ENCODE data around the gene PGAM2.

The PGAM2 gene

GRCh38 chr7:44095781-44096180 lies 30.4 kb upstream of the PGAM2 start:
- no peak overlapping the region for H3K27ac ChIP-seq (ENCODE audit: low read depth, low read length)
- no peaks in the 10 kb centered on the region for H3K27me3 ChIP-seq (ENCODE audit: control insufficient read depth in 1 of 2, insufficient read depth in 2 of 2, low read length in 2 of 2)
- no peak overlapping the region for H3K4me3 ChIP-seq (ENCODE audit: low read depth in 1 of 2, low read length in 2 of 2)
- peaks cover 3 to 6% of the 10 kb centered on the region in 2 donors for H3K4me1 ChIP-seq (ENCODE audit: control insufficient read depth in 1 of 2, insufficient read depth in 2 of 2, low read length in 2 of 2)
- no peak overlapping the region for H3K9ac ChIP-seq (ENCODE audit: low read depth in 1 of 2, low read length in 2 of 2)
- no peaks in the 10 kb centered on the region for H3K36me3 ChIP-seq (ENCODE audit: control insufficient read depth in 1 of 2, insufficient read depth in 2 of 2, low read length in 2 of 2)
- no peaks in the 10 kb centered on the region for H3K9me3 ChIP-seq (ENCODE audit: control insufficient read depth in 1 of 2, low read length in 2 of 2)

- Histone ChIP-seq H3K9ac (ENCODE audit: low read depth in 1 of 2, low read length in 2 of 2) (no peak overlapping the region), H3K27ac (ENCODE audit: low read depth, low read length) (no peak overlapping the region), H3K27me3 (ENCODE audit: control insufficient read depth in 1 of 2, insufficient read depth in 2 of 2, low read length in 2 of 2) (no peaks in the 10 kb centered on the region), H3K4me3 (ENCODE audit: low read depth in 1 of 2, low read length in 2 of 2) (no peak overlapping the region), H3K36me3 (ENCODE audit: control insufficient read depth in 1 of 2, insufficient read depth in 2 of 2, low read length in 2 of 2) (no peaks in the 10 kb centered on the region), H3K9me3 (ENCODE audit: control insufficient read depth in 1 of 2, low read length in 2 of 2) (no peaks in the 10 kb centered on the region), H3K4me1 (ENCODE audit: control insufficient read depth in 1 of 2, insufficient read depth in 2 of 2, low read length in 2 of 2) (peaks cover 3 to 6% of the 10 kb centered on the region in 2 donors)
These were observed 29.7 kb upstream of the PGAM2 start for GRCh38 chr7:44094883-44095592.

DNA sequence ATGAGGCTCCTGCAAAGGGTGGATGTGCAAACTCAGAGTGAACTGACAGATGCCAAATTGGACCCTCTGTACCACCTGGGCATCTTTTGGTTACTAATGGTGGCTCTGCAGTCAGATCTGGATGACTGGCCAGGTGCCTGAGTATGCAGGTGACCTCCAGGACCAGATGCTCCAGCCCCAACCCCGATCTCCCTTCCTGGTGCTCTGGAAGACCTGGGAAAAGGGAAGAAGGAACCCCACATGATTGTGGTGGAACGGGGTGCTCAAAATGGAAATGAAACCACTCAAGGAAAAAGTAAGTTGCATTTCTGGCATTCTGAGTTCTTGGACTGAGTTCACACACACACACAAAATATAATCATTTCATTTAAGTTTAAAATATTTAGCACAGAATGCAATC lies 29.0 kb upstream of the PGAM2 start:
- H3K36me3 ChIP-seq (ENCODE audit: control insufficient read depth in 1 of 2, insufficient read depth in 2 of 2, low read length in 2 of 2) = no peaks in the 10 kb centered on the region
- H3K4me1 ChIP-seq (ENCODE audit: control insufficient read depth in 1 of 2, insufficient read depth in 2 of 2, low read length in 2 of 2) = peaks cover 3 to 6% of the 10 kb centered on the region in 2 donors
- H3K27ac ChIP-seq (ENCODE audit: low read depth, low read length) = no peak overlapping the region
- H3K27me3 ChIP-seq (ENCODE audit: control insufficient read depth in 1 of 2, insufficient read depth in 2 of 2, low read length in 2 of 2) = no peaks in the 10 kb centered on the region
- H3K4me3 ChIP-seq (ENCODE audit: low read depth in 1 of 2, low read length in 2 of 2) = no peak overlapping the region
- no peaks in the 10 kb centered on the region for H3K9me3 ChIP-seq (ENCODE audit: control insufficient read depth in 1 of 2, low read length in 2 of 2)
- H3K9ac ChIP-seq (ENCODE audit: low read depth in 1 of 2, low read length in 2 of 2) = no peak overlapping the region

GRCh38 chr7:44093102-44093641 lies 27.8 kb upstream of the PGAM2 start:
- H3K27me3 ChIP-seq (ENCODE audit: control insufficient read depth in 1 of 2, insufficient read depth in 2 of 2, low read length in 2 of 2) = no peaks in the 10 kb centered on the region
- H3K4me1 ChIP-seq (ENCODE audit: control insufficient read depth in 1 of 2, insufficient read depth in 2 of 2, low read length in 2 of 2) = peaks cover 3 to 6% of the 10 kb centered on the region in 2 donors

DNA sequence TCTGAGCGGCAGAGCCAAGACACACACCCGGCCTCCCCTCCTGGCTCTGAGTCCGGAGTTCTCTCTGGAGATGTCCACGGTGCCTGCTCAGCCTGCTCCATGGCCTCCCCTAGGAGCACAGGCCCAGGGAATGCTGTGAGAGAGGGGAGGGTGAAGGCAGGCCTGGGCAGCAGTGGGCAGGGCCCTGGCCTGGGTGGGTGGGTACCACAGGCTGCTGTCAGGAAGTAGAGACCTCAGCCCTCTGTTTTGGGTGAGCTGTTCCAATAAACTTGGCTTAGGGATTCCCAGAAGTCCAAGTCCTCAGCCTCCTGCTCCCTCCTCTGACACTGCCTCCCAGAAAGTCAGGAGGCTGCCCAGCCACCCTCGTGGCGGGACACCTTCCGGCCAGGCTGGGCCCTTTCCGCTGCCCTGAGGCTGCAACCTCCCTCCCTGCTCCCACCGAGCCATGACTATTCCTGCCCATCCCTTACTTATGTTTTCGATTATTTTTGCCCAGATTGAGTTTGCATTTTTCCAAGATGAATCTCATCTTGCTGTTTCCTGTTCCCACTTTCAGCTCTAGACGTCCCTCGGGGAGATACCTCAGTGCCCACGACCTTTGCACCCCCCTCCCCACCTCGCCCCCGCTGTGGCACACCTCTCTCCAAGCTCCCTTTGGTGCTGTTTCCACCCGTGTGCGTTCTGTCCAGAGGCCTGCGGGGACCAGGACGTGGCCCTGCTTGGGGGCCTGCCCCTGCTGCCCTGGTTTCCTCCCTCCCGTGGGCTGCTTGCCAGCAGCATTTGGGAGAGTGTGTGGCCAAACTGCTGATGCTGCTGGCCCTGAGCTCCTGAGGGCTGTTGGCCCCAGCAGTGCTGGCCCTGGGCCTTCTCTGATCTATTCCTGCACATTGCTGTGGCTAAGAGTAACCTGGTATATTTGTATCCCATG lies 22.8 kb upstream of the PGAM2 start:
- peaks cover 4 to 5% of the 10 kb centered on the region in 2 donors for H3K4me1 ChIP-seq (ENCODE audit: control insufficient read depth in 1 of 2, insufficient read depth in 2 of 2, low read length in 2 of 2)
- H3K36me3 ChIP-seq (ENCODE audit: control insufficient read depth in 1 of 2, insufficient read depth in 2 of 2, low read length in 2 of 2) = no peaks in the 10 kb centered on the region
- H3K9me3 ChIP-seq (ENCODE audit: control insufficient read depth in 1 of 2, low read length in 2 of 2) = no peaks in the 10 kb centered on the region
- H3K27ac ChIP-seq (ENCODE audit: low read depth, low read length) = peak overlapping the region; percentile 72
- no peak overlapping the region for H3K9ac ChIP-seq (ENCODE audit: low read depth in 1 of 2, low read length in 2 of 2)
- no peaks in the 10 kb centered on the region for H3K27me3 ChIP-seq (ENCODE audit: control insufficient read depth in 1 of 2, insufficient read depth in 2 of 2, low read length in 2 of 2)
- H3K4me3 ChIP-seq (ENCODE audit: low read depth in 1 of 2, low read length in 2 of 2) = no peak overlapping the region

More at GRCh38 chr7:44093102-44093641, 27.8 kb upstream of the PGAM2 start:
- Histone ChIP-seq H3K36me3 (ENCODE audit: control insufficient read depth in 1 of 2, insufficient read depth in 2 of 2, low read length in 2 of 2) (no peaks in the 10 kb centered on the region), H3K4me3 (ENCODE audit: low read depth in 1 of 2, low read length in 2 of 2) (no peak overlapping the region), H3K9me3 (ENCODE audit: control insufficient read depth in 1 of 2, low read length in 2 of 2) (no peaks in the 10 kb centered on the region), H3K9ac (ENCODE audit: low read depth in 1 of 2, low read length in 2 of 2) (no peak overlapping the region), H3K27ac (ENCODE audit: low read depth, low read length) (no peak overlapping the region)

DNA sequence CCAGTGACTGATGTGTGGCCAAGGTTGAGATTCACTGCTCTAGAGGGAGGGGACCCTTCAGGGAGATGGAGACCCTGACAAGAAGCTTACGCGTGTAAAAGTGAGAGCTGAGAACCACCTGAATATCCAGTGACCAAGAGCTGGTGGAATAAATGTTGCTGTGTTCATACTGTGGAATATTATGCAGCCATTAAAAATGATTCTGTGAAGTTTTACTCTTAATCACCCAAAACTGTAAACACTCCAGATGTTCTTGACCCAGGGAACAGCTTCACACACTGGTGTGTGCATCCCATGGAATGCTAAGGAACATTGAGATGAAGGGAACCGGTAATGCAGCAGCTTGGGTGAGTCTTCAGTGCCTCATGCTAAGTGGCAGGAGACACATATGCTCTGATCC lies 21.3 kb upstream of the PGAM2 start:
- peaks cover 4 to 5% of the 10 kb centered on the region in 2 donors for H3K4me1 ChIP-seq (ENCODE audit: control insufficient read depth in 1 of 2, insufficient read depth in 2 of 2, low read length in 2 of 2)
- H3K36me3 ChIP-seq (ENCODE audit: control insufficient read depth in 1 of 2, insufficient read depth in 2 of 2, low read length in 2 of 2) = no peaks in the 10 kb centered on the region
- no peaks in the 10 kb centered on the region for H3K9me3 ChIP-seq (ENCODE audit: control insufficient read depth in 1 of 2, low read length in 2 of 2)
- no peaks in the 10 kb centered on the region for H3K27me3 ChIP-seq (ENCODE audit: control insufficient read depth in 1 of 2, insufficient read depth in 2 of 2, low read length in 2 of 2)
- no peak overlapping the region for H3K27ac ChIP-seq (ENCODE audit: low read depth, low read length)
- H3K9ac ChIP-seq (ENCODE audit: low read depth in 1 of 2, low read length in 2 of 2) = no peak overlapping the region
- H3K4me3 ChIP-seq (ENCODE audit: low read depth in 1 of 2, low read length in 2 of 2) = no peak overlapping the region

DNA sequence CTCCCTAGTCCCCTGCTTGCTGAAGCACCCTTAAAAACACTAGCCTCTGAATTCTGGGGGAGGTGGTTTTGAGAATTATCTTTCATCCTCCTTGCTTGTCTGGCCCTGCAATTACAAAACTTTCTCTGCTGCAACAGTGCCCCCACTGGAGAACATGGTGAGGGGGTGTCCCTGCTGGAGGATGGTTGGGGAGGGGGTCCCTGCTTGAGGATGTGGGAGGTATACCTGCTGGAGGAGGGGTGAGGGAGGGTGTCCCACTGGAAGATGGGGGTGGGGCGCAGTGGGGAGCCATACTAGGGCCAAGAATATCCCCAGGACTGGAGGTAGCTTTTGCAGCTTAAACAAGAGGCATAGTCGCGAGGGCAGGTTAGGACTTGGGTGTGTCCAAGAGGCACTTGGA lies 20.2 kb upstream of the PGAM2 start:
- Histone ChIP-seq H3K27ac (ENCODE audit: low read depth, low read length) (no peak overlapping the region), H3K4me1 (ENCODE audit: control insufficient read depth in 1 of 2, insufficient read depth in 2 of 2, low read length in 2 of 2) (peaks cover 15% of the 10 kb centered on the region in 2 donors), H3K9ac (ENCODE audit: low read depth in 1 of 2, low read length in 2 of 2) (no peak overlapping the region), H3K9me3 (ENCODE audit: control insufficient read depth in 1 of 2, low read length in 2 of 2) (no peaks in the 10 kb centered on the region), H3K36me3 (ENCODE audit: control insufficient read depth in 1 of 2, insufficient read depth in 2 of 2, low read length in 2 of 2) (peaks cover 0 to 3% of the 10 kb centered on the region in 2 donors), H3K4me3 (ENCODE audit: low read depth in 1 of 2, low read length in 2 of 2) (no peak overlapping the region), H3K27me3 (ENCODE audit: control insufficient read depth in 1 of 2, insufficient read depth in 2 of 2, low read length in 2 of 2) (no peaks in the 10 kb centered on the region)

DNA sequence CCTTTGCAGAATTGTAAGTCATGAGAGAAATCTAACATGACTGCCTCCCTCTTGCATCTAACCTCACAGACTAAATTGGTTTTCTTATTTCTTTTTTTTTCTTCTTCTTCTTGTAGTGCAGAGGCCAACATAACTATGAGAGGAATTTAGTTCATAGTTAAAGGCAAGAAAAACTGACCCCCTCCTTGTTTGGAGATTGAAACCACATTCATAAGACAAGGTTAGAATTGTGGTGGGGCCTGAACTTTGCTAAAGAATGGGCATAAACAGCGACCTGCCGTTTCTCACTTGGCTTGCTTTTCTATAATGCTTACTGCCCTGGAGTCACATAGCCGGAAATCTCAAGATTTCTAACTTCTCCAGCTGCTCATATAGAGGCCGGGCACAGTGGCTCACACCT lies 19.3 kb upstream of the PGAM2 start:
- Histone ChIP-seq H3K4me1 (ENCODE audit: control insufficient read depth in 1 of 2, insufficient read depth in 2 of 2, low read length in 2 of 2) (peaks cover 17% of the 10 kb centered on the region in 2 donors), H3K27me3 (ENCODE audit: control insufficient read depth in 1 of 2, insufficient read depth in 2 of 2, low read length in 2 of 2) (no peaks in the 10 kb centered on the region), H3K4me3 (ENCODE audit: low read depth in 1 of 2, low read length in 2 of 2) (no peak overlapping the region), H3K9me3 (ENCODE audit: control insufficient read depth in 1 of 2, low read length in 2 of 2) (no peaks in the 10 kb centered on the region), H3K27ac (ENCODE audit: low read depth, low read length) (no peak overlapping the region), H3K9ac (ENCODE audit: low read depth in 1 of 2, low read length in 2 of 2) (no peak overlapping the region), H3K36me3 (ENCODE audit: control insufficient read depth in 1 of 2, insufficient read depth in 2 of 2, low read length in 2 of 2) (peaks cover 7 to 11% of the 10 kb centered on the region in 2 donors)

GRCh38 chr7:44083796-44084195 lies 18.4 kb upstream of the PGAM2 start:
- H3K4me1 ChIP-seq (ENCODE audit: control insufficient read depth in 1 of 2, insufficient read depth in 2 of 2, low read length in 2 of 2) = peaks cover 17% of the 10 kb centered on the region in 2 donors
- no peak overlapping the region for H3K9ac ChIP-seq (ENCODE audit: low read depth in 1 of 2, low read length in 2 of 2)
- H3K27me3 ChIP-seq (ENCODE audit: control insufficient read depth in 1 of 2, insufficient read depth in 2 of 2, low read length in 2 of 2) = no peaks in the 10 kb centered on the region
- no peak overlapping the region for H3K4me3 ChIP-seq (ENCODE audit: low read depth in 1 of 2, low read length in 2 of 2)
- no peaks in the 10 kb centered on the region for H3K9me3 ChIP-seq (ENCODE audit: control insufficient read depth in 1 of 2, low read length in 2 of 2)
- peaks cover 13 to 20% of the 10 kb centered on the region in 2 donors for H3K36me3 ChIP-seq (ENCODE audit: control insufficient read depth in 1 of 2, insufficient read depth in 2 of 2, low read length in 2 of 2)
- H3K27ac ChIP-seq (ENCODE audit: low read depth, low read length) = no peak overlapping the region

Data from duodenal mucosa (tissue), 2 donors.